ENCODE data around the gene FAAH. TPM values are rescaled to one million over a fixed set of nuclear protein-coding genes. Genes with fewer than 3 reads are reported as not detected.

The FAAH gene
- total RNA-seq, 1 experiment from 2014 or later = 38.6 TPM

GRCh38 chr1:46410156-46411009 is 16.3 kb downstream of the FAAH start:
- no peaks in the 10 kb centered on the region for H3K27me3 Mint-ChIP-seq (ENCODE audit: low read depth)
- no peak for TF ChIP-seq ZNF671 (CRISPR knock-in tag; IDR thresholded peaks at IDR 0.05)
- TF ChIP-seq PRRX2 (CRISPR knock-in tag; IDR thresholded peaks at IDR 0.05) = no peak
- TF ChIP-seq SOX15 (CRISPR knock-in tag; IDR thresholded peaks at IDR 0.05) = no peak
- no peak for TF ChIP-seq RELA (CRISPR knock-in tag; IDR thresholded peaks at IDR 0.05; ENCODE audit: borderline replicate concordance)
- no peak for TF ChIP-seq FOXP1 (CRISPR knock-in tag; IDR thresholded peaks at IDR 0.05; ENCODE audit: borderline replicate concordance)
- TF ChIP-seq GABPB1 (CRISPR knock-in tag; IDR thresholded peaks at IDR 0.05) = no peak
- TF ChIP-seq, protein P1, sequence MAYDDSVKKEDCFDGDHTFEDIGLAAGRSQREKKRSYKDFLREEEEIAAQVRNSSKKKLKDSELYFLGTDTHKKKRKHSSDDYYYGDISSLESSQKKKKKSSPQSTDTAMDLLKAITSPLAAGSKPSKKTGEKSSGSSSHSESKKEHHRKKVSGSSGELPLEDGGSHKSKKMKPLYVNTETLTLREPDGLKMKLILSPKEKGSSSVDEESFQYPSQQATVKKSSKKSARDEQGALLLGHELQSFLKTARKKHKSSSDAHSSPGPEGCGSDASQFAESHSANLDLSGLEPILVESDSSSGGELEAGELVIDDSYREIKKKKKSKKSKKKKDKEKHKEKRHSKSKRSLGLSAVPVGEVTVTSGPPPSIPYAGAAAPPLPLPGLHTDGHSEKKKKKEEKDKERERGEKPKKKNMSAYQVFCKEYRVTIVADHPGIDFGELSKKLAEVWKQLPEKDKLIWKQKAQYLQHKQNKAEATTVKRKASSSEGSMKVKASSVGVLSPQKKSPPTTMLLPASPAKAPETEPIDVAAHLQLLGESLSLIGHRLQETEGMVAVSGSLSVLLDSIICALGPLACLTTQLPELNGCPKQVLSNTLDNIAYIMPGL (CRISPR knock-in tag; IDR thresholded peaks at IDR 0.05) = no peak
- TF ChIP-seq AFF4 (CRISPR knock-in tag; IDR thresholded peaks at IDR 0.05; ENCODE audit: borderline replicate concordance) = no peak
- TF ChIP-seq ZNF263 (CRISPR knock-in tag; IDR thresholded peaks at IDR 0.05; ENCODE audit: low read depth) = no peak
- no peak for TF ChIP-seq GTF2I (CRISPR knock-in tag; conservative IDR thresholded peaks at IDR 0.05)
- H3K9me3 Mint-ChIP-seq = no peaks in the 10 kb centered on the region
- no peak overlapping the region for H3K4me3 Mint-ChIP-seq
- H3K27ac Mint-ChIP-seq = no peak overlapping the region
- ChIA-PET POLR2A (interaction anchor here (1.1 kb wide), 1 partner anchor 8 kb away, joined by 3 read pairs; no protein-coding TSS in a partner anchor), CTCF (interaction anchor here (0.6 to 4.2 kb wide), 9 partner anchors 9 to 118 kb away, joined by 3 to 18 read pairs (median 4); no protein-coding TSS in a partner anchor)
- ATAC-seq = no peak
- H3K36me3 Mint-ChIP-seq = peaks cover 8% of the 10 kb centered on the region; the same call in 1 of the 2 replicates
- DNase-seq (ENCODE audit: low spot score) = no peak
- peaks cover 20% of the 10 kb centered on the region for H3K4me1 Mint-ChIP-seq

DNA sequence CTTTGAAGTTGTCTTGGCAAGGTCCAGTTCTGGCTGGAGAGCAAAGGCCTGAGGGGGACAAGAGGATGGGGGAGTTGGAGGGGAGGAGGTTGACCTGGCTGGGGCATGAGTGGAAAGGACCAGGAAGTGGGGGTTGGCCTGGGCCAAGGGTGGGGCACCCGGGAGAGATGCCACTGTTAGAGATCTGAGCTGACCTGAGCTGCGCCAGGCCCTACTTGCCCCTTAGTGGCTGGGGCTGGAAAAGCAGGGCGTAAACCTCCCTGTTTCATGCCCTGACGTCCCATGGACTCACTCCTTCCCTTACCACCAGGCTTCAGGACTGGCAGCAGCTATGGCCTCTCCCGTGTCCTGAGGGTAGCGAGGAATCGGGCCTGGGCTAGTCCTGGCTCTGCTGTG is 16.9 kb downstream of the FAAH start:
- ChIA-PET POLR2A (no interaction called here), CTCF (interaction anchor here (0.6 to 4.2 kb wide), 13 partner anchors 9 to 117 kb away, joined by 3 to 18 read pairs (median 4); no protein-coding TSS in a partner anchor)
- ATAC-seq (no peak), DNase-seq (ENCODE audit: low spot score) (no peak)
- Mint-ChIP-seq H3K4me3 (no peak overlapping the region), H3K36me3 (peaks cover 8% of the 10 kb centered on the region; the same call in 1 of the 2 replicates), H3K27me3 (ENCODE audit: low read depth) (no peaks in the 10 kb centered on the region), H3K9me3 (no peaks in the 10 kb centered on the region), H3K27ac (no peak overlapping the region), H3K4me1 (peaks cover 17% of the 10 kb centered on the region)
- TF ChIP-seq MAX (CRISPR knock-in tag; IDR thresholded peaks at IDR 0.05) = no peak
- TF ChIP-seq, protein P2, sequence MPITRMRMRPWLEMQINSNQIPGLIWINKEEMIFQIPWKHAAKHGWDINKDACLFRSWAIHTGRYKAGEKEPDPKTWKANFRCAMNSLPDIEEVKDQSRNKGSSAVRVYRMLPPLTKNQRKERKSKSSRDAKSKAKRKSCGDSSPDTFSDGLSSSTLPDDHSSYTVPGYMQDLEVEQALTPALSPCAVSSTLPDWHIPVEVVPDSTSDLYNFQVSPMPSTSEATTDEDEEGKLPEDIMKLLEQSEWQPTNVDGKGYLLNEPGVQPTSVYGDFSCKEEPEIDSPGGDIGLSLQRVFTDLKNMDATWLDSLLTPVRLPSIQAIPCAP (CRISPR knock-in tag; IDR thresholded peaks at IDR 0.05) = no peak
- TF ChIP-seq, protein P3, sequence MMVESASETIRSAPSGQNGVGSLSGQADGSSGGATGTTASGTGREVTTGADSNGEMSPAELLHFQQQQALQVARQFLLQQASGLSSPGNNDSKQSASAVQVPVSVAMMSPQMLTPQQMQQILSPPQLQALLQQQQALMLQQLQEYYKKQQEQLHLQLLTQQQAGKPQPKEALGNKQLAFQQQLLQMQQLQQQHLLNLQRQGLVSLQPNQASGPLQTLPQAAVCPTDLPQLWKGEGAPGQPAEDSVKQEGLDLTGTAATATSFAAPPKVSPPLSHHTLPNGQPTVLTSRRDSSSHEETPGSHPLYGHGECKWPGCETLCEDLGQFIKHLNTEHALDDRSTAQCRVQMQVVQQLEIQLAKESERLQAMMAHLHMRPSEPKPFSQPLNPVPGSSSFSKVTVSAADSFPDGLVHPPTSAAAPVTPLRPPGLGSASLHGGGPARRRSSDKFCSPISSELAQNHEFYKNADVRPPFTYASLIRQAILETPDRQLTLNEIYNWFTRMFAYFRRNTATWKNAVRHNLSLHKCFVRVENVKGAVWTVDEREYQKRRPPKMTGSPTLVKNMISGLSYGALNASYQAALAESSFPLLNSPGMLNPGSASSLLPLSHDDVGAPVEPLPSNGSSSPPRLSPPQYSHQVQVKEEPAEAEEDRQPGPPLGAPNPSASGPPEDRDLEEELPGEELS (CRISPR knock-in tag; IDR thresholded peaks at IDR 0.05) = no peak

All from WTC11 (cell line).